Mesenteric fat pad (tissue), 1 donor: ENCODE data around the gene PRPSAP2. TPM values are rescaled to one million over a fixed set of nuclear protein-coding genes. Genes with fewer than 3 reads are reported as not detected.
"Not testable (repeated sequence)": the region's sequence is repeated elsewhere in the genome, so short reads cannot be mapped to it uniquely, and the experiment has no call there.

Experiments
- DNase-seq: peaks from one replicate; pipeline ENCODE4 v3.0.0-alpha.2; 2020; ENCODE audit warnings: low spot score
- total RNA-seq: library from RNA; stranded (reverse); fragmentation: NEBNext Ultra II Directional; extraction: Animal tissue kit (Norgen Biotek cat#: 25700); gene quantifications from one replicate; pipeline ENCODE4 v1.2.1, GENCODE V29; 2021
- donor health status: DM: yes; HTN: yes; CAD: no.

Gene PRPSAP2
- total RNA-seq, 1 donor from 2014 or later: 15.8 TPM

DNA sequence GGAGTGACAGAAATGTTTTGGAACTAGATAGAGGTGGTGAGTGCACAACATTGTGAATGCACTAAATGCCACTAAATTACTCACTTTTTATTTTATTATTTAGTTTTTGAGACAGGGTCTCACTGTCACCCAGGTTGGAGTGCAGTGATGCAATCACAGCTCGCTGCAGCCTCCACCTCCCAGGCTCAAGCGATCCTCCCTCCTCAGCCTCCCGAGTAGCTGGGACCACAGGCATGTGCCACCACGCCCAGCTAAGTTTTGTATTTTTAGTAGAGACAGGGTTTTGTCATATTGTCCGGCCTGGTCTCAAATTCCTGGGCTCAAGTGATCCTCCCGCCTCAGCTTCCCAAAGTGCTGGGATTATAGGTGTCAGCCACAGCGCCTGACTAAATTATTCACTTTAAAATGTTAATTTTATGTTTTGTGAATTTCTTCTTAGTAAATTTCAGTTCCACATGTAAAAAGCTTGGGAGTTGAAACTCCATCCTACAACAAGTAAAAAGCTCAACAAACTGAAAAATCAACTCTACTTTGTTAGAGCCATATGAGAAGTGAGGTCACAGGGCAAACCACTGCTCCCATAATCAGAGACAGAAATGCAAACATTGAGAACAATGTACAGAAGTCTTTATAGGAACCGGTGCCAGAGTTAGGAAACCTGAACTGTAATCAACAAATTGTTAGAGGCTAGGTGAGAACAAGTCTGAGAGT lies 80.2 kb downstream of the PRPSAP2 start:
- no peak for DNase-seq

DNA sequence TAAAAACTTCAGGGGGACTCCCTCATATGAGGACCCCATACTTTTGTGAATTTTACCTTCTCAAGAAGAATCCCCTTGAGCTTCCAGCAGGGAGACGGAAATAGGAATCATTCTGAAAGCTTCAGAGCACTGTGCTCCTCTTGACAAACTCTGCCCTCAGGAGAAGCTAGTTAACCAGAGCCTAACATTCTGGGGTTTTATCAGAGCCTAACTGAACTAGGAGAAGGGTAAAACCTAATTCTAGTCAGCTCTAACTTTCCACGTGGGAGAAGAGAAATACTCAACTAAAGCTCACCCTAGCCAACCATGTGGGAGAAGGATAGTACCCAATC lies 80.7 kb downstream of the PRPSAP2 start:
- no peak for DNase-seq

DNA sequence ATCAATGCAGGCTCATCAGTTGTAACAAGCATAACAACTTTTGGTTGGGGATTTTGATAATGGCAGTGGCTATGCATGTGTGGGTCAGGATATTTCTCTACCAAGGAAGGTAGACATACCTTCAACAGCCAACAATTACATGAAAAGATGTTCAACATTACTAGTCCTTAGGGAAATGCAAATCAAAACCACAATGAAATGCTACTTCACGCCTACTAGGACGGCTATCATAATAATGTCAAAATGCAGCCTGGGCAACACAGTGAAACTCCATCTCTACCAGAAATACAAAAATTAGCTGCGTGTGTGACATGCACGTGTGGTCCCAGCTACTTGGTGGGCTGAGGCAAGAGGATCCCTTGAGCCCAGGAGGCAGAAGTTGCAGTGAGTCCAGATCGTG lies 86.7 kb downstream of the PRPSAP2 start:
- DNase-seq: no peak

DNA sequence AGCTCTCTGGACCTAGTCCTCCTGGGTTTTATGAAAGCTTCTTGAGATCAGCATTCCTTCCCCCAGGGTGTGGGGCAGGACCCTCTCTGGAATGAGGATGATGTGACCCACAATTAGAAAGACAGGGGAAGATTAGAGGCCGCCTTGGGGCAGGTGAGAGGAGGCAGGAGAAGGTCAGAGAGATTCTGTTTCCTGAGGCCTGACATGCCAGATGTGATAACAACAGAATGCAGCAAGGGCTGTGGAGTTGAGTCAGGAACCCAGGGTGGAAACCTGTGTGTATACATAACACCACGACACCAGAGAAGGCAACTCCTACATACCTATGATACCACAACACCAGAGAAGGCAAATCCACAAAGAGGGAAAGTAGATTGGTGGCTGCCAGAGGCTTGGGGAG lies 88.6 kb downstream of the PRPSAP2 start:
- peak; percentile 45 for DNase-seq

DNA sequence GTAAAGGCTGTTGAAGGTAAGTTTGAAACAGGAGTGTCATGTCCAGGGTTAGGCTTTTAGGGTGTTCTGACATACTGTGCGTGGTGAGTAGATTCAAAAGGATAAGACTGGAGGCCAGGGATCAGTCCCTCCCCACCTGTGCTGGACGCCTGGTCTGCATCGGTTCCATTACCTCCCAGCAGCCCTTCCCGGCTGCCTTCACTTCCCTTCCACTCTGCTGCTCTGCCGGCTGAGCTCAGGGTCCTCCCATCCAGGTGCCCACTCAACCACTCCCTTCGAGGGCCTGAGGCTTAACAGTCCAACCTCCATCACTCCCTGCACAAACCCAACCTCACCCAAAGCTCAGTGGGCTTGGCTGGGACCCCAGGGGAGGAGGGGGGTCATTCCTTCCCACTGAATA lies 89.9 kb downstream of the PRPSAP2 start:
- DNase-seq: peak; percentile 72

DNA sequence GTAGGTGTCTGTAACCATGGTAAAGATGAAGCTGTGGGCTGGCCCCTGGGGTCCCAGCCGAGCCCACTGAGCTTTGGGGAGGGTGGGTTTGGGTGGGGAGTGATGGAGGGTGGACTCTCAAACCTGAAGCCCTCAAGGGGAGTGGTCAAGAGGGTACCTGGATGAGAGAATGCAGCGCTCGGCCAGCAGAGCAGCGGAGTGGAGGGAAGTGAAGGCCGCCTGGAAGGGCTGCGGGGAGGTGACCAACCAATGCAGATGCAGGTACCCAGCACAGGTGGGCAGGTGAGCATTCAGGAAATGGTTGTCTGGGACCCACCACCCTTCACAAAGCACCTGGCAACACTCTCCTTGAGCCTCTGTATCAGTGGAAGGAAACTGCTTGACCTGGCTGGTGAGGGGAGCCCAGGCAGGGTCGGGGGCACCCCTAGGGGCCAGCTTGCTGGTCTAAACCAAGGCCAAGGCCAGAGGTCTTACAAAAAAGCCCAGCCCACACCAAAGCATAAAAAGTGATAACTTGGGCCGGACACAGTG lies 90.6 kb downstream of the PRPSAP2 start:
- peak; percentile 76 for DNase-seq

DNA sequence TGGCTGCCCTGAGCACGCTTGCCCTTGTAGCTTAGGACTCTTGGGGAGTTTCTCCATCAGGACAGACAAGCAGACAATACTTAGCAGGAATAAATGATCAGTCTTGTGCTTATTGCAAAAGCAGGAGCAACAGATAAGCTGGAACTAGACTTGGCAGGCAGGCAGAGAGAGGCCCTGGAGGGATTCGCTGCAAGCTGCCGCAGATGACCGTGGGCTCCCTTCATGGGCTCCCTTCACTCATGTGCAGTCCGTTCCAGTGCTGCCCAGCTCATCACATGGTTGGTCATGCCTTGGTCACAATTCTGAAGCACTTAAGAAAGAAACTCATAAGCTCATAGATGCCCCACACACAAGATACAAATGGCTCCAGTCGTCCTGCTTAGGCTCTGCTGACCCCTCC lies 91.6 kb downstream of the PRPSAP2 start:
- DNase-seq: peak; percentile 59

DNA sequence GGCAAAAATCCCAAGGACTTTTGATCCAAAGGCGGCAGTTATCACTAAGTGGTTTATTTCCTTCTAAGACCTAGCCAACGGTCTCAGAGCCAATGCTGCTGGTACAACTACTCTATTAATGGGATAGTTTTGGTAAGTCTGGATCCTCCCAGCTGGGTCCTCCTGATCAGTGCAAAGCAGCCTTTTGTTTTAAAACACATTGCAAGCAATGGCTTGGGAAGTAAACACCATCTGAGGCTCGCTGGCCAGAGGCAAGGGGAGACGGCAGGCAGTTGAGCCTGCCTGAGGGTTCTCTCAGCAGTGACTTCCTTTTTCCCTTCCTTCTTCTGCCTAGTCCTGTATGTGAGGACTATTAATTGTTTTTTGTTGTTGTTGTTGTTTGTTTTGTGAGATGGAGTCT lies 92.4 kb downstream of the PRPSAP2 start:
- no peak for DNase-seq

DNA sequence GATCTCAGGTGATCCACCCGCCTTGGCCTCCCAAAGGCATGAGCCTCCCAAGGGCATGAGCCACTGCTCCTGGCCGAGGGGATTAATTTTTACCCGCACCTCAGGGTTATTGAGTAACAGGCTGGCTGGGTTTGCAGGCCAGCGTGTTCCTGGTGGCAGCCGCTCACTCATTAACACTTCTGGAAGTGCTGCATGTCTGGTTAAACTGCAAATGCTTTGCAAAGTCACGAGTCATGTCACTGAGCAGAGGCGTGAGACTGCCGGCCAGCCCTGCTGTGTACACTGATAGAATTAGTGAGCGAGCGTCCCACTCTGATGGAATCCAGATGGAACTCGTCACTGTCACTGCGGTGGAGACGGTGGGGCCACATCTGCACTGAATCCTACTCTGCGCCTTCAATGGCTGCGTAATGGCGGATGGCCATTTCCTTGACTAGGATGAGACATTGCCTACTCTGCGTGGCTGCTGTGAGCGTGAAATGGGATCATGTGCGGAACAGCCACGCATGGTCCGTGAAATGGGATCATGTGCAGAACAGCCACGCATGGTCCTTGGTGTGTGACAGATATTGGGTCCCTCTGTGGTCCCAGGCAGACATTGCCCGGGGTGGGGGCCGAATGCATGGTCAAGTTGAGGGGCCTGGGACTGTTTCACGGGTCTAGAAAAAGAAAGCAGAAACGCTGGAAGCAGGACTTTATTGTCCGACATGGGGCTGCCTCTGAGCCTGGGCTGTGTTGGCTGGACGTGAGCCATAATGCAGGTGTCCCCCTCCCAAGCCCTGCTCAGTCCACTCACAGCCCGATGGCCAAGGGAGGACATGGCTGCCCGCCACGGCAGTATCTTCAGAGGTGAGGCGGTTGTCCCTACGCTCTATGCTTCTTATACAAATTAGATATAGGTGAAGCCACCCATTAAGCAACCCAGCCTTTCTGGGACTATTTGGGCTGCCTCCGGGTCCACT lies 93.3 kb downstream of the PRPSAP2 start:
- no peak for DNase-seq

DNA sequence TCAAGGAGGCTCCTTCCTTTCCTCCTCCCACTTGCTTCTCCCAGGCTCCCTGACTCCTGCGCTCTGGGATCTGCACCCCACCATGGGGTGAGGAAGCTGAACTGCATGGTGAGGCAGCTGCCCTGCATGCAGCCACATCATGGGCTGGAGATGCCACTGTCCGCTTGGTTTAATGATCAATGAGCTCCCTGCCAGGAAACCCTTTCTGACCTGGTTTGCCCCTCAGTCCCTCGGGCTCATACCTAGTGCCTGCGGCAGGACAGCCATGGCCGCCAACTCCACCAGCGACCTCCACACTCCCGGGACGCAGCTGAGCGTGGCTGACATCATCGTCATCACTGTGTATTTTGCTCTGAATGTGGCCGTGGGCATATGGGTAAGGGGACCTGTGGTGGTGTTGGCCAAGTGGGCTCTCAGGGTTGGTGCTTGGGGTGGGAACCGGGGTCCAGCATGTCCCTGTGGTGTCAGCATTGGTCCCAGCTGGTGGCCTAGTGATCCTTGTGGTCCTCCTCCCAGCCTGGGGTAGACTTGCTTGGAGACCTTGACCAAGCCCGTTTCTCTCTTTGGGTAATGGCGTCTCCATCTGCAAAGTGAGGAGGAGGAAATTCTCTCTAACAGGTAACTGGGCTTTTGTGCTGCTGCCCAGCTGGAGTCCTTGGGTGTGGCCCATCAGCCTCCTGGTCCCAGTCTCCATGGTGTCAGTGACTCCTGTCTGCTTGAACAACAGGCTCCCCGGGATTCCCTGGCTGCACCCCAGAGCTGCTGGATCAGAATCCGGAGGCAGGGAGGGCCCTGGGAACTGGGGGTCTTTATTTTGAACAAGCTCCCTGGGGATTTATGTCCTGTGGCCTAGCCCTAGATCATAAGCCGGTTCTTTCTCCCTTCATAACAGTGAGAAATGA lies 94.3 kb downstream of the PRPSAP2 start, which contains the start of gene SLC5A10:
TSS of gene SLC5A10 (plus strand) at position 225 of the 902 bp plus-strand sequence. CDS start at position 266, 41 bp downstream.
- no peak for DNase-seq

DNA sequence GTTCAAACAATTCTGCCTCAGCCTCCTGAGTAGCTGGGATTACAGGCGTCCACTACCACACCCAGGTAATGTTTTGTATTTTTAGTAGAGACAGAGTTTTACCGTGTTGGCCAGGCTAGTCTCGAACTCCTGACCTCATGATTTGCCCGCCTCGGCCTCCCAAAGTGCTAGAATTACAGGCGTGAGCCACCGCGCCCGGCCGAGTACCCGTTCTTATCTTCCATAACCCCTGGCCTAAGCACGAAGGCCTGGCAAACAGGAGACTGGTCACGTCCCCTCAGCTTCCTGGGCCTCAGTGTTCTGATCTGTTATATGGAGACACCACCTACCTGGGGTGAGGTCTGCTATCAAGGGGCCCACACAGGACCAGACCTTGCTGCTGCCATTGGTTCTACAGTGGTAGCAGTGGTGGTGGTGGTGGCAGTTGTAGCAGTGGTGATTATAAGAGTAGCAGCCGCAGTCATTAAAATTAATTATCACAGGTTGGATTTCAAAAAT lies 95.3 kb downstream of the PRPSAP2 start:
- DNase-seq: no peak

DNA sequence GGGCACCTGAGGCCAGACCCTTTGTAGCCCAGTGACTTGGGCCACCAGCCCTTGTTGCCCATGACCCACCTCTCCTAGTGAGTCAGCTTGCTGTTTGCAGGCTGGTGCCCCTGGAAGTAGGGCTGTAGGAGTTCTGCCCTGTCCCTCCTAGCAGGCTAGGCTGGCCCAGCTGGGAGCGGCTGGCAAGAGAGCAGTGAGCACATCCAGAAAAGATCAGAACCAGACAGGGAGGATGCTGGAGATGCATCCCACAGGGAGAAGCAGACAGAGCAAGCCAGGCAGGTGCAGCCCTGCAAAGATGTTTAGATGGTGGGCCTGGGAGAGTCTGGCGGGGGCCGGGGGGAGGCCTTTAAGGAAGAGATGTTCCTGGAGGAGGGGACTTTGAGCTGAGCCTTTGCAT lies 96.4 kb downstream of the PRPSAP2 start:
- DNase-seq: no peak

DNA sequence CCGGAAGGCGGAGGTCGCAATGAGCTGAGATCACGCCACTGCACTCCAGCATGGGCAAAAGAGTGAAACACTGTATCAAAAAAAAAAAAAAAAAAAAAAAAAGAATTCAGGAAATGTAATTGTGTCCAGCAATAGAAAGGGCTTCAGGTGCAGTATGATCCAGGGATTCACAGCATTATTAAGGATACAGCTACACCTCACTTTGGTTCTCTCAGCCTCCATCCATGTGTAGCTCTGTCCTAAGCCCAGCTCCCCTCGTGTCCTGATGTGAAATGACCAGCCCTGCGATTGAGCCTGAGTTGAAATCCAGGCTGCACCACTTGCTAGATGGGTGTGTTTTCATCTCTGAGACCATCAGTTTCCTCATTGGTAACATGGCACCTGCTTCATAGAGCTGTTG lies 97.1 kb downstream of the PRPSAP2 start:
- no peak for DNase-seq

DNA sequence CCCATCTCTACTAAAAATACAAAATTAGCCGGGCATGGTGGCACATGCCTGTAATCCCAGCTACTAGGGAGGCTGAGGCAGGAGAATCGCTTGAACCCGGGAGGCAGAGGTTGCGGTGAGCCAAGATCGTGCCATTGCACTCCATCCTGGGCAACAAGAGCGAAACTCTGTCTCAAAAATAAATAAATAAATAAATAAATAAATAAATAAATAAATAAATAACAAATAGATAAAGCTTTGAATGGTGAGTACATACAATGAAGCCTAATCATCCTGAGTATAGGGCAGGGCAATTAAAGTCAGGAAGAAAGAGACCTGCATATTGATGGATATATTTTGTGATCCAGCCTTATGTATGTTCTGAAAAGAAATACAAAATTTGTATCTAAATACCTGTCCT lies 98.1 kb downstream of the PRPSAP2 start:
- DNase-seq: not testable (repeated sequence)

DNA sequence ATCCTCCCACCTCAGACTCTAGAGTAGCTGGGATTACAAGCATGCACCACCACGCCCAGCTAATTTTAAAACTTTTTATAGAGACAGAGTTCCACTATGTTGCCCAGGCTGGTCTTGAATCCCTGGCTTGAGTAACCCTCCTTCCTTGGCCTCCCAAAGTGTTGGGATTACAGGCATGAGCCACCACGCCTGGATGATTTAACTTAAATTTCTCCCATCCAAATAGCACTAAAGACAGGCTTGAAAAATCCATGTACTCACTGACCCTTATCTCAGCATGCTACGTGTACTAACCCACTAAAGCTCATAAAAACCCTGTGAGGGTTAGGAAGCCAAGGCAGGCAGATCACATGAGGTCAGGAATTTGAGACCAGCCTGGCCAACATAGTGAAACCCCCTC lies 98.7 kb downstream of the PRPSAP2 start:
- DNase-seq: no peak

DNA sequence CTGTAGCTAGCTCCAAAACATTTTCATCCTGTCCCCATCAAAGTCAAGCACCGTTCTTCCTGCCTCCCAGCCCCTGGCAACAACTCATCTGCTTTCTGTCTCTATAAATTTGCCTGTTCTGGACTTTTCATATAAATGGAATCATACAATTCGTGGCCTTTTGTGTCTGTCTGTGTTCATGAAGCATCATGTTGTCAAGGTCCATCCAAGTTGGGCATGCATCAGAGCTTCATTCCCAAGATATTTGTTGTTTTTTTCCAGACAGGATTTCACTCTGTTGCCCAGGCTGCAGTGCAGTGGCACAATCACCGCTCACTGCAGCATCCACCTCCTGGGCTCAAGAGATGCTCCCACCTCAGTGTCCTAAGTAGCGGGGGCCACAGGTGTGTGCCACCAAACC lies 99.9 kb downstream of the PRPSAP2 start:
- no peak for DNase-seq

DNA sequence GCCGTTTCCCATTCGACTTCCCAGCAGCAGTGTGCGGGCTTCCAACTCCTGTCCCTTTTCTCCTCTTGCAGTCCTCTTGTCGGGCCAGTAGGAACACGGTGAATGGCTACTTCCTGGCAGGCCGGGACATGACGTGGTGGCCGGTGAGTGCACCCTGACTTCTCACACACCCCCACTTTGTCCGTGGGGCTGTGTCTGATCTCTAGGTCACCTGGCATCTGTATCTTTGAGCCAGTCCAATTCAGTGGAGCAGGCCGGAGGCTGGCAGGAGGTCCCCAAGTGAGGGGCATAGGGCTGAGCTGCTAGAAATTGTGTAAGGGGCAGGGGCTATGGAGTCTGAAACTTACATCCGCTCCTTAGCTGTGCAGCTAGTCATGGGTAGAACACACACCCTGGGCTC lies 100.7 kb downstream of the PRPSAP2 start:
- DNase-seq: no peak

DNA sequence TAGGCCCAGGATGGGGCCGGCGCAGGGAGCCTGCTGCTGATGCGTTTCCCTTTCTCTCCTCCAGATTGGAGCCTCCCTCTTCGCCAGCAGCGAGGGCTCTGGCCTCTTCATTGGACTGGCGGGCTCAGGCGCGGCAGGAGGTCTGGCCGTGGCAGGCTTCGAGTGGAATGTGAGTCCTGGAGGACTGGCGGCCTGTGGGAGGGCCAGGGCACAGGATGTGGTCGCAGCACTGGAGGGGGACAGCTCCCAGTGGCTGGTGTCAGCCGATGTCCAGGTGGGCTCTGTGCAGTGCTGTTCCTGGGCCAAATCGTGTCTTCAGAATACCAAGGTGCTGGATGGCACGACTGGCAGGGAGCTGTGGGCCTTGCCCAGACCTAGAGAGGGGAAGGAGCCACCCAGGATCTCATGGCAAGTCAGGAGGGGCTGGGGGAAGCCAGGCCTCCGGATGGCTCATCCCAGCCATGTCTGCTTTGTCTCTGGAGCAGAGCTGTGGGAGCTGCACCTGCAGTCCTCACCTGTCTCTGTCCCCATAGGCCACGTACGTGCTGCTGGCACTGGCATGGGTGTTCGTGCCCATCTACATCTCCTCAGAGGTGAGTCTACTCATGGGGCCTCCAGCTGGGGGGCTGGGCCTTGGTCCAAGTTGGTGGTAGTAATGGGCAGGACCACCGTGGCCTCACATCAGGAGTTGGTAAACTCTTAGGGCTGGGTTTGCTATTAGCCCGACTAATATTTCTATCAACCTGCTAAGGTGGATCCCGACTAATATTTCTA lies 101.3 kb downstream of the PRPSAP2 start:
- DNase-seq: no peak

DNA sequence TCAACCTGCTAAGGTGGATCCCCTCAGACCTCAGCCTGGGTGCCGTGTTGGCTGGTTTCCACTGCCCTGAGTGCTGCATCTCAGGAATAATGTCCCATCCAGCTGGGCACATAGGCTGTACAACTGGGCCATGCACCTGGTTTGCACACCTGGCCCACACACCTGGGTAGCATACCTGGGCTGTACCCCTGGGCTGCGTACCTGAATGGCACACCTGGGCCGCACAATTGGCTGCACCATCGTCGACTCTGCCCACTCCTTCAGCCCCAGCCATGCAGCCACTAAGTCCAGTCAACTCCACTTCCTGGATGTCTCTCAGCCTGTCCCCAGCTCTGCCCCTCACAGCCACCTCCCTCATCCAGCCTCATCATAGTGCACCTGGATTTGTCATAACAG lies 101.9 kb downstream of the PRPSAP2 start:
- DNase-seq: no peak

DNA sequence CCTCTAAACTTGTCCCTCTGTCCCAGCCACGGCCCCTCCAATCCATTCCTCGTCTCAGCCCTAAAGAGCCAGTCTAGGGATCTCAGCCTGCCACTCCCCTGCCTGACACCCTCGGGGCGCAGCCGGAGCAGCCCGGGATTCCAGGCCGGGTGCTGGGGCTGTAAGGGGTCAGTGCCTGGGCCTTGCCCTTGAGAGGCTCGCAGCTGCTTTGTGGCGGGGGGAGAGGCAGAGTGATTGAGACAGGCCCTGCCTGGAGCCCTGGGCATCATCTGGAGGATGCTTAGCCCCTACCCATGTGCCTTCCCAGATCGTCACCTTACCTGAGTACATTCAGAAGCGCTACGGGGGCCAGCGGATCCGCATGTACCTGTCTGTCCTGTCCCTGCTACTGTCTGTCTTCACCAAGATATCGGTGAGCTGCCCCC lies 102.3 kb downstream of the PRPSAP2 start:
- DNase-seq: no peak
